GM21367 (cell line): ENCODE data around the gene SEC24C.
"Not testable (repeated sequence)": the region's sequence is repeated elsewhere in the genome, so short reads cannot be mapped to it uniquely, and the experiment has no call there.

ENCODE experiments used
- ATAC-seq: cut with Tn5 transposase; IDR thresholded peaks from one replicate; pipeline ENCODE4 v1.9.1; 2021; ENCODE audit not compliant: unreplicated experiment

Gene SEC24C

GRCh38 chr10:73790886-73791625, 46.9 kb downstream of the SEC24C start:
- no peak for ATAC-seq

GRCh38 chr10:73791871-73792400, 47.8 kb downstream of the SEC24C start:
- no peak for ATAC-seq

- ATAC-seq = no peak
Measured at GRCh38 chr10:73793456-73793855, 49.3 kb downstream of the SEC24C start.

- ATAC-seq = not testable (repeated sequence)
Measured at GRCh38 chr10:73795491-73795890, 51.3 kb downstream of the SEC24C start.

GRCh38 chr10:73796035-73796434, 51.9 kb downstream of the SEC24C start:
- not testable (repeated sequence) for ATAC-seq

- ATAC-seq = no peak
Measured at GRCh38 chr10:73796766-73797165, 52.6 kb downstream of the SEC24C start.

GRCh38 chr10:73797324-73798025, 53.3 kb downstream of the SEC24C start:
- ATAC-seq = no peak

GRCh38 chr10:73798087-73798486, 53.9 kb downstream of the SEC24C start:
- ATAC-seq = no peak

GRCh38 chr10:73798927-73799560, 54.9 kb downstream of the SEC24C start:
- ATAC-seq = no peak

GRCh38 chr10:73799899-73800559, 55.9 kb downstream of the SEC24C start:
- ATAC-seq = no peak

- no peak for ATAC-seq
Measured at GRCh38 chr10:73800560-73801252, 56.5 kb downstream of the SEC24C start.

GRCh38 chr10:73801253-73801590, 57.0 kb downstream of the SEC24C start:
- ATAC-seq = no peak

GRCh38 chr10:73802276-73802991, 58.3 kb downstream of the SEC24C start:
- ATAC-seq = no peak

- no peak for ATAC-seq
Measured at GRCh38 chr10:73803680-73804286, 59.6 kb downstream of the SEC24C start.

GRCh38 chr10:73806176-73806950, 62.2 kb downstream of the SEC24C start:
- ATAC-seq = no peak

- ATAC-seq = no peak
Measured at GRCh38 chr10:73807471-73807870, 63.3 kb downstream of the SEC24C start.

GRCh38 chr10:73808021-73808815, 64.0 kb downstream of the SEC24C start:
- ATAC-seq = no peak
